ENCODE data around the gene ZNF879. TPM values are rescaled to one million over a fixed set of nuclear protein-coding genes. Genes with fewer than 3 reads are reported as not detected.

The ZNF879 gene
- total and polyA plus RNA-seq, 9 of the 15 experiments (the other 6 are each of a cell fraction or from before 2014, with no cell fraction given) = 0.01 to 0.80 (median 0.33) TPM

GRCh38 chr5:179023528-179024189 lies at the start of gene ZNF879 (continued):
- TF ChIP-seq, protein P1, sequence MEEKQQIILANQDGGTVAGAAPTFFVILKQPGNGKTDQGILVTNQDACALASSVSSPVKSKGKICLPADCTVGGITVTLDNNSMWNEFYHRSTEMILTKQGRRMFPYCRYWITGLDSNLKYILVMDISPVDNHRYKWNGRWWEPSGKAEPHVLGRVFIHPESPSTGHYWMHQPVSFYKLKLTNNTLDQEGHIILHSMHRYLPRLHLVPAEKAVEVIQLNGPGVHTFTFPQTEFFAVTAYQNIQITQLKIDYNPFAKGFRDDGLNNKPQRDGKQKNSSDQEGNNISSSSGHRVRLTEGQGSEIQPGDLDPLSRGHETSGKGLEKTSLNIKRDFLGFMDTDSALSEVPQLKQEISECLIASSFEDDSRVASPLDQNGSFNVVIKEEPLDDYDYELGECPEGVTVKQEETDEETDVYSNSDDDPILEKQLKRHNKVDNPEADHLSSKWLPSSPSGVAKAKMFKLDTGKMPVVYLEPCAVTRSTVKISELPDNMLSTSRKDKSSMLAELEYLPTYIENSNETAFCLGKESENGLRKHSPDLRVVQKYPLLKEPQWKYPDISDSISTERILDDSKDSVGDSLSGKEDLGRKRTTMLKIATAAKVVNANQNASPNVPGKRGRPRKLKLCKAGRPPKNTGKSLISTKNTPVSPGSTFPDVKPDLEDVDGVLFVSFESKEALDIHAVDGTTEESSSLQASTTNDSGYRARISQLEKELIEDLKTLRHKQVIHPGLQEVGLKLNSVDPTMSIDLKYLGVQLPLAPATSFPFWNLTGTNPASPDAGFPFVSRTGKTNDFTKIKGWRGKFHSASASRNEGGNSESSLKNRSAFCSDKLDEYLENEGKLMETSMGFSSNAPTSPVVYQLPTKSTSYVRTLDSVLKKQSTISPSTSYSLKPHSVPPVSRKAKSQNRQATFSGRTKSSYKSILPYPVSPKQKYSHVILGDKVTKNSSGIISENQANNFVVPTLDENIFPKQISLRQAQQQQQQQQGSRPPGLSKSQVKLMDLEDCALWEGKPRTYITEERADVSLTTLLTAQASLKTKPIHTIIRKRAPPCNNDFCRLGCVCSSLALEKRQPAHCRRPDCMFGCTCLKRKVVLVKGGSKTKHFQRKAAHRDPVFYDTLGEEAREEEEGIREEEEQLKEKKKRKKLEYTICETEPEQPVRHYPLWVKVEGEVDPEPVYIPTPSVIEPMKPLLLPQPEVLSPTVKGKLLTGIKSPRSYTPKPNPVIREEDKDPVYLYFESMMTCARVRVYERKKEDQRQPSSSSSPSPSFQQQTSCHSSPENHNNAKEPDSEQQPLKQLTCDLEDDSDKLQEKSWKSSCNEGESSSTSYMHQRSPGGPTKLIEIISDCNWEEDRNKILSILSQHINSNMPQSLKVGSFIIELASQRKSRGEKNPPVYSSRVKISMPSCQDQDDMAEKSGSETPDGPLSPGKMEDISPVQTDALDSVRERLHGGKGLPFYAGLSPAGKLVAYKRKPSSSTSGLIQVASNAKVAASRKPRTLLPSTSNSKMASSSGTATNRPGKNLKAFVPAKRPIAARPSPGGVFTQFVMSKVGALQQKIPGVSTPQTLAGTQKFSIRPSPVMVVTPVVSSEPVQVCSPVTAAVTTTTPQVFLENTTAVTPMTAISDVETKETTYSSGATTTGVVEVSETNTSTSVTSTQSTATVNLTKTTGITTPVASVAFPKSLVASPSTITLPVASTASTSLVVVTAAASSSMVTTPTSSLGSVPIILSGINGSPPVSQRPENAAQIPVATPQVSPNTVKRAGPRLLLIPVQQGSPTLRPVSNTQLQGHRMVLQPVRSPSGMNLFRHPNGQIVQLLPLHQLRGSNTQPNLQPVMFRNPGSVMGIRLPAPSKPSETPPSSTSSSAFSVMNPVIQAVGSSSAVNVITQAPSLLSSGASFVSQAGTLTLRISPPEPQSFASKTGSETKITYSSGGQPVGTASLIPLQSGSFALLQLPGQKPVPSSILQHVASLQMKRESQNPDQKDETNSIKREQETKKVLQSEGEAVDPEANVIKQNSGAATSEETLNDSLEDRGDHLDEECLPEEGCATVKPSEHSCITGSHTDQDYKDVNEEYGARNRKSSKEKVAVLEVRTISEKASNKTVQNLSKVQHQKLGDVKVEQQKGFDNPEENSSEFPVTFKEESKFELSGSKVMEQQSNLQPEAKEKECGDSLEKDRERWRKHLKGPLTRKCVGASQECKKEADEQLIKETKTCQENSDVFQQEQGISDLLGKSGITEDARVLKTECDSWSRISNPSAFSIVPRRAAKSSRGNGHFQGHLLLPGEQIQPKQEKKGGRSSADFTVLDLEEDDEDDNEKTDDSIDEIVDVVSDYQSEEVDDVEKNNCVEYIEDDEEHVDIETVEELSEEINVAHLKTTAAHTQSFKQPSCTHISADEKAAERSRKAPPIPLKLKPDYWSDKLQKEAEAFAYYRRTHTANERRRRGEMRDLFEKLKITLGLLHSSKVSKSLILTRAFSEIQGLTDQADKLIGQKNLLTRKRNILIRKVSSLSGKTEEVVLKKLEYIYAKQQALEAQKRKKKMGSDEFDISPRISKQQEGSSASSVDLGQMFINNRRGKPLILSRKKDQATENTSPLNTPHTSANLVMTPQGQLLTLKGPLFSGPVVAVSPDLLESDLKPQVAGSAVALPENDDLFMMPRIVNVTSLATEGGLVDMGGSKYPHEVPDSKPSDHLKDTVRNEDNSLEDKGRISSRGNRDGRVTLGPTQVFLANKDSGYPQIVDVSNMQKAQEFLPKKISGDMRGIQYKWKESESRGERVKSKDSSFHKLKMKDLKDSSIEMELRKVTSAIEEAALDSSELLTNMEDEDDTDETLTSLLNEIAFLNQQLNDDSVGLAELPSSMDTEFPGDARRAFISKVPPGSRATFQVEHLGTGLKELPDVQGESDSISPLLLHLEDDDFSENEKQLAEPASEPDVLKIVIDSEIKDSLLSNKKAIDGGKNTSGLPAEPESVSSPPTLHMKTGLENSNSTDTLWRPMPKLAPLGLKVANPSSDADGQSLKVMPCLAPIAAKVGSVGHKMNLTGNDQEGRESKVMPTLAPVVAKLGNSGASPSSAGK (IDR thresholded peaks at IDR 0.05) = peak; percentile 54; the same call in 1 of the 2 replicates
- no peak for TF ChIP-seq POLR3G (IDR thresholded peaks at IDR 0.05; ENCODE audit: extremely low read depth, insufficient read length, insufficient replicate concordance)

Measured in K562 (cell line).